A204.1 (cell line): ENCODE measurements around the gene RNF138.
"Not testable (repeated sequence)": the region's sequence is repeated elsewhere in the genome, so short reads cannot be mapped to it uniquely, and the experiment has no call there.

ENCODE experiments used
- FAIRE-seq: peaks from 2 replicates; lab custom pipeline; 2012; peaks lifted over from hg19 to GRCh38; lab: Jason Lieb, UNC

RNF138 gene, protein sequence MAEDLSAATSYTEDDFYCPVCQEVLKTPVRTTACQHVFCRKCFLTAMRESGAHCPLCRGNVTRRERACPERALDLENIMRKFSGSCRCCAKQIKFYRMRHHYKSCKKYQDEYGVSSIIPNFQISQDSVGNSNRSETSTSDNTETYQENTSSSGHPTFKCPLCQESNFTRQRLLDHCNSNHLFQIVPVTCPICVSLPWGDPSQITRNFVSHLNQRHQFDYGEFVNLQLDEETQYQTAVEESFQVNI

GRCh38 chr18:32091724-32092421 lies at the start of gene RNF138:
RNF138 (plus strand) TSS chr18:32091874; CDS start chr18:32092777, 903 bp downstream.
- FAIRE-seq: no peak

DNA sequence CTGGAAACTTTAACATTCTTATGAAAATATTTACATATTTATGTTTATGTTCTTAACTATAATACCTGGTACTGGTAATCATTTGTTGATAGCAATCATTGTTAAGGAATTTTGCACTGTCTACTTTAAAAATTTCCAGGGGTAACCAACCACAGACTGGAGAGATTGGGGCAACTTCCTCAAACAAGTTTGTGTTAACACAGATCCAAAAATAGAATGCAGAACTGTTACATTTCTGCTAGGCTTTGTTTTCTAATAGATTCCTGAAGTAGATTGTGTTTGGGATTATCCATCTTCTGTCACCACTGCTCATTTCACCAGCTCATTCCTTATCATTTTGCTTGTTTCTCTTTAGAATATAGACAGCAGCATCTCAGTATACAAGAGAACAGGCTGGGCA lies 49.3 kb upstream of the RNF138 start:
- no peak for FAIRE-seq

GRCh38 chr18:32048507-32049091 lies 43.1 kb upstream of the RNF138 start:
- FAIRE-seq: no peak

DNA sequence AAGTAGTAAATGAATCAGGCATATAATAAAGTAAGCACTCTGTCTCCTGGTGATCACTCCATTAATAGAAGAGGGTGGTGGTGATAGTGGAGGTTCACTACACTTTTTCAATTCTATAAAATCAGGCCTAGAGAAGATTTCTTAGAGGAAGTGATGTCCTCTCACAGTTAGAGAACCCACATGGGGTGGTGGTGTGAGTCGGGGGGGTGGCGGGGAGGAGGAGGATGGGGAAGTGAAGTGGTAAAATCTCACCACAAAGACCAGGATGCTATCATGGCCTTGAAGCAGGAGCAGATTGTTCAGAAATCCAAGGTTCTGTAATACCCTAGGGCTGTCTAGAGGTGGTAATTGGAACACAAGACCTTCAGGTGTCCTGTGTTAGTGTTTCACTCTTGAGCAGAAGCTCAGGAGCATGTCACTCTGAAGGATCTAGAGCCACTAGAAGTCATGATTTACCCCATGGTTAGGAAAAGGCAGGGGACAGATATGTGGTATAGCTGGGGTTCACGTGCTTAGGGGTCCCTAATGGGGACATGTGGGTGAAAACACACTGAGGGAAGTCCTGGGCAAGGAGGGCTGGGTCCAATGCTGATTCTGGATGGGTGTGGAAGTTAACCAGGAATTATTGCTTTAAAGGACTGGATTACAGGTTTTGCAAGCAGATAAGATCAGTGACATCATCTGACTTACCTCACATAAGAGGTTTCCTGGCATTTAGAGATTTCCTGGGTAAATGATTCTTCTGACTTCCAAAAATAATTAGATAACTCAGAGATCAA lies 42.1 kb upstream of the RNF138 start:
- FAIRE-seq: no peak

GRCh38 chr18:32056613-32057358 lies 34.9 kb upstream of the RNF138 start:
- FAIRE-seq: no peak

DNA sequence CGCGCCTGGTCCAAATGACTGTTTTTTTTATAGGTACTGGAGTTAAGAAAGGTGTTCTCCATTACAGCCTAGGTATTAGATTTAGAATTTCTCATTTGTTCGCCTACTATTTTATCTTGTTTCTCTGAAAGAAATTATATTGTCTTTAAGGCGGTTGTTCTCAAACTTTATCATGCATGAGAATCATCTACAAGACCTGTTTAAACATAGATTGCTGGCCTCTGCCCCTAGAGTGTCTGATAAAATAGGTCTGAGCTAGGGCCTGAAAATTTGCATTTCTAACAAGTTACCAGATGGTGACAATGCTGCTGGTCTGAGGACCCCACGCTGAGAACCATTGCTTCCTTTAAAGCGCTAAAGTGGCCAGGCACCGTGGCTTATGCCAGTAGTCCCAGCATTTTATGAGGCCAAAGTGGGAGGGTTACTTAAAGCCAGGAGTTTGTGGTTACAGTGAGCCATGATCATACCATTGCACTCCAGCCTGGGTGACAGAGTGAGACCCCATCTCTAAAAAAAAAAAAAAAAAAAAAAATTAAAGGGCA lies 34.0 kb upstream of the RNF138 start:
- no peak for FAIRE-seq

DNA sequence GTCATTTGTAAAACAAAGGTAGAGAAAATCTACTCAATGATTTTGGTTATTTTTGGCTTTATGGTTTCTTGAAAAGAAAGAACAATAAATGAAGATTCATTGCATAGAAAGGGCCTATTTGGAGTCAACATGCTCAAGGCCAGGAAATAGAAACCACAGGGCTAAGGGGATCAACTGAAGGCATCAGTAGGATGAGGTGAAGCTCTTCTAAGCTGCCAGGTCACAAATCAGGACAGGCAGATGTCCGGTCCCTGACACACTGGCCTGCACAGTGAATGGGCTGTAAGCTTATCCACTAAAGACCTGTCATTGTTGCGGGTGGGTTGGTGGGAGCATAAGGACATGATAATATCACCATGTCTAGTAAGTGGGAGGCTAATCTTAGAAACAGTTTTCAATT lies 31.6 kb upstream of the RNF138 start:
- no peak for FAIRE-seq

DNA sequence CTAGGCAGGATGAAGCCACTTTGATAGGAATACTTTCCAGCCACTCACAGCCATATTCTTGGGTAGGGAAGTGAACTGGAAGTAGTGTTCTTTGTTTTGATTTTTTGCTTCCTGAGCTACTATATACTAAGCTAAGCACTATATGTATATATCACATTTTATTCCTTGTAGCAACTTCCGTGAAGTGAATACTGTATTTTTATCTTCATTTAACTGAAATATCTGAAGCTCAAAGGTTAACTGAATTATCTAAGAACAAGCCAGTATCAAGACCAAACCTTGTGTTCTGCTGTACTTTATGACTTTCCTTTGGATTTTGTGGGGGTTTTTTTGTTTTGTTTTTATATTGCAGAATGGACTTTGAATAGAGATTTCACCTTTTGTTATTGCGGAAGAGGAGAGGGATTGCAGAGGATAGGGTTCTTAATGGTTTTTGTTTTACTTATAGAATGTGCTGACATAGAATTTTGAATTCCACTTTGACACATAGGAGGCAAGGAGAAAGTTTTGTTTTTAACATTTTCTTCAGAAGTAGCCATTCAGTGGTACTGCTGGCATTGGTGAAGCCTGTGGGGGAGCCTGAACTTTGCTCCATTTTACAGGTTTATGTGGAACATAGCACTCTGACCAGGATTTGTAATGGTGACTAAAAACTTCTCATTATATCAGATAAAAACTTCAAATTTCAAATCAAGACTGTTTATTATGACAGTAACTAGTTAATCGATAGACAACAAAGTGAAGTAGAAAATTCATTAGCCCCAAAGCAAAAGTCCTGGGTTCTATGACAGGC lies 24.1 kb upstream of the RNF138 start:
- no peak for FAIRE-seq

DNA sequence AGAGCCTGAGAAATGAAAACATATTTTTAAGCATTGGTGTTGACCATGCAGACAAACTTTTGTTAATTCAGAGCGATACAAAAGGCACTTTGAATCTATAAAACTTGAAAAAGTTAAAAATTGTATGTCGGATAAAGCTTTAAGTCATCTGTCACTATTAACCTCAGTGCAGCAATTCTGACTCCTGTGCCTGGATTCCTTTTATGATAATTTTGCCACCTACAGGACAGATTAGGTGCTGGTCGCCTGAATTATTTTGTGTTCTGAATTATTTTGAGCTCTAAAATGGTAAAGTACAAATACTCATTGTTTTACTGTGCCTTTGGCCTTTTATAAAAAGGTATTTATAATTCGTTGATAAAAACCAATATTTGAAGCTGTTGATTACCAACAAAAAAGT lies 19.4 kb upstream of the RNF138 start:
- no peak for FAIRE-seq

DNA sequence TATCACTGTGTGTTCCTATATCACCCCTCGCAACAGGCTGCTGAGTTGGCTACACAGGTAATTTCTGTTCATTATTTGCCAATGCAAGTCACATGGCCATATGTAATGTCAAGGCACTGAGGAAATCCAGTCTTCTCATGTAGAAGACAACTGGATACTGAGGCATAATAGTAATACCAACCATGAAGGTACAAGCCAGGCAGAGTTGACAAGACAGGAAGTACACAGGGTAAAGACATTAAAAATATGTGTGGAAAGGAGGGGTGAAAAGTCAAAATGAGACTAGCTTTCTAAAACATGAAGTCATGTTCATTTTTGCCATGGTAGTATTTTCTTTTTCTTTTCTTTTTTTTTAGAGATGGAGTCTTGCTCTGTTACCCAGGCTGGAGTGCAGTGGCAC lies 17.5 kb upstream of the RNF138 start:
- FAIRE-seq: no peak

DNA sequence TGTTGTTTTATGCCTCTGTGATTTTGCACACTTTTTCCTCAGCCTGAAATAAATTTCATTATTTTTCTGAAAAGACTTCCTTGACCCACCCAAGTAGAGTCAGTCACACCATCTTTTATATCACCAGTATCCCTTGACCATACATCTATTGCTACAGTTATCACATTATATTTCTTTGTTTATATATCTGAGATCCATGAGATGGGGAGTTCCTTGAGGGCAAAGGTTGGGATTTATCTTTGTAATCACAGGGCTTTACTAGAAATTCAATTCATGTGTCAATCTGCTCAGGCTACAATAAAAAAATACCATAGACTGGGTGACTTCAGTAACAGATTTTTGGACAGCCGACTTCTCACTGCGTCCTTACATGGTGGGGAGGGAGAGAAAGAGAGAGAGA lies 12.8 kb upstream of the RNF138 start:
- FAIRE-seq: no peak

DNA sequence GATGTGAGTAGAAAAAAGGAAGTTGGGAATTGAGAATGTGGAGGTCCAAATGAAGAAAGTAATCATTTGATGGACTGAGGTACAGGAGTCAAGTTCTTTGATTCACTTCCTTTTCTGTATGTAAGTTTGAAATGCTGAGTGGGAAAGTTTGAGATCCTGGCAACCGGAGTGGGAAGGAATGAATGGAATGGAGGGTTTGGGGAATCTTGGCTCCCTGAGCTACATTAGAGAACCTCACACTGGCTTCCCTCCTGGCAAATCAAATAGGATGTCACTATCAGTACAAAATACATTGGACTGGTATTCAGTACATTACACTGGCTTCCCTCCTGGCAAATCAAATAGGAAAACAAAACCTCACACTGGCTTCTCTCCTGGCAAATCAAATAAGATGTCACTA lies 9.8 kb upstream of the RNF138 start:
- no peak for FAIRE-seq

DNA sequence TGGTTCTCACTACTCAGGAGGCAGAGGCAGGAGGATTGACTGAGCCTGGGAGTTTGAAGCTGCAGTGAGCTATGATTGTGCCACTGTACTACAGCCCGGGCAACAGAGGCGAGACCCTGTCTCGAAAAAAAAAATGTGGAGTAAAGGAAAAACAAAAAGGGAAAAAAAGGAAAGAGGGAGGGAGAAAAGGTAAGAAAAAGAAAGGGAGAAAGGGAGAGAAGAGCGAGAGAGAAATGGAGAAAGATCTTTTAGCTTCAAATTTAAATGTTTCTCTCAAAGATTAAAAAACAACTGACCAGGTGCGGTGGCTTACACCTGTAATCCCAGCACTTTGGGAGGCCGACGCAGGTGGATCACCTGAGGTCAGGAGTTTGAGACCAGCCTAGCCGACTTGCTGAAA lies 7.9 kb upstream of the RNF138 start:
- FAIRE-seq: no peak

DNA sequence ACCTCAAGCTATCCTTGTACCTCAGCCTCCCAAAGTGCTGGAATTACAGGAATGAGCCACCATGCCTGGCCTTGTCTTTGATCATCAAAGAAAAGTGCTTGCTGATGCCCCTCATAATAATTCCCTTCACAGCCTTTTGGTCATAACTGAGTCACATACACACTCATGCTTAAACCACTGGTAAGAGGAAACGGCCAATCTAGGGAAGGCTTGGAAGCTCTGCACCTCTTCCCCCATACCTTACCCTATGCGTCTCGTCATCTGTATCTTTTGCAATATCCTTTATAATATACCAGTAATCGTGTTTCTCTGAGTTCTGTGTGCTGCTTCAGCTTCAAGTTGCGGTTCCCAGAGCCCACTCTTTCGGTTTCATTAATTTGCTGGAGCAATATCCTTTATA lies 4.8 kb upstream of the RNF138 start:
- no peak for FAIRE-seq

DNA sequence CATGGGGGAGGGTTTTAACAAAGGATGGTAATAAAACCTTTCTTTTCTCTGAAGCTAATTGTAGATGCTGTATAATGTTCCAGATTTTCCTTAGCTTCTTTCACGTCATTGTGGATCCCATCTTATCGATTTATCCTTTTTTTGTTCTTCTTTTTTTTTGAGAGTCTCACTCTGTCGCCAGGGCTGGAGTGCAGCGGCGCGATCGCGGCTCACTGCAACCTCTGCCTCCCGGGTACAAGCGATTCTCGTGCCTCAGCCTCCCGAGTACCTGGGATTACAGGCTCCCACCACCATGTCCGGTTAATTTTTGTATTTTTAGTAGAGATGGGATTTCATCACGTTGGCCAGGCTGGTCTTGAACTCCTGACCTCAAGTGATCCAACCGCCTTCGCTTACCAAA lies 843 bp upstream of the RNF138 start:
- not testable (repeated sequence) for FAIRE-seq

DNA sequence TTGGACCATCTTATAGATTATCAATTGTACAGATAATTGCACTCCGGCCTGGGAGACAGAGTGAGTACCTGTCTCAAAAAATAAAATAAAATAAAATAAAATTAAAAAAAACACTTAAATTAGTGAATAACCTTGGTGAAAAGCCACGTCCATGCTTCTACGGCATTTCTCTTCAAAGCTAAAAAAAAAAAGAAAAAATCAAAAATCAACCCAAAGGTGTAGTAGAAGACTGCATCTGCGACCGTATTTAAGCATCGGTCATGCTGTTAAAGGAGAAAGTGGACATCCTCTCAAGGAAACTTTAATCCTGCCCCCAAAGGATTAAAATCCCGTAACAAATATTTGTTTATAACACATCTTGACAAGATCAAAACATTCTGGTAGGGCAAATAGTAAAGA lies 350 bp upstream of the RNF138 start:
- FAIRE-seq: no peak

DNA sequence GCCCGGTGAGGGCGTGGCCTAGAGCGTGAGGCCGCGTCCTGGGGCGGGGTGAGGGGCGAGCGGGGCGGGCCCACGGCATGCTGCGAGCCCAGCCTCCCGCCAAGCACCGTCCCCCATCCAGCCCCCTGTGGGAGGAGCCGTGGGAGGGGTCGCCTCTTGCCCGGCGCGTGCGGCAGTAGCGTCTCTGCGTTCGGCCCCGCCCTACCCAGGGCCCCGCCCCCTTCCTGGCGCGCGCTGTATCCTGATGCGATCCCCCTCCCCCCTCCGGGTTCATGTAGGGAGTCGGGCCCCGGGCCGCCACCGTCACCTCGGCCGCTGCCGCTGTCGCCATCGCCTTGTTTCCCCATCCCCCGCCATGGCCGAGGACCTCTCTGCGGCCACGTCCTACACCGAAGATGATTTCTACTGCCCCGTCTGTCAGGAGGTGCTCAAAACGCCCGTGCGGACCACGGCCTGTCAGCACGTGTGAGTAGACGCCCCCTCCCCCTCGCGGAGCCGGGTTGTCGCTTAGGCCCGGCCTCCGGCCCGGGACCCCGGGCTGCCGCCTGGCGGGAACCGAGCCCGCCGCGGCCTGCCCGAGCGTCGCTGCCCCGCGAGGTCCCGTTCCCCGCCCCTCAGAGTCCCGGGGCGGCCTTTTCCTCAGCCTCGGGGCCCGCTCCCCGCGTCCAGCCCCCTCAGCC lies 888 bp downstream of the RNF138 start:
- no peak for FAIRE-seq

- no peak for FAIRE-seq
Observed at GRCh38 chr18:32093102-32093511, 1.4 kb downstream of the RNF138 start.

- FAIRE-seq: no peak
Observed at GRCh38 chr18:32093523-32093922, 1.8 kb downstream of the RNF138 start.

DNA sequence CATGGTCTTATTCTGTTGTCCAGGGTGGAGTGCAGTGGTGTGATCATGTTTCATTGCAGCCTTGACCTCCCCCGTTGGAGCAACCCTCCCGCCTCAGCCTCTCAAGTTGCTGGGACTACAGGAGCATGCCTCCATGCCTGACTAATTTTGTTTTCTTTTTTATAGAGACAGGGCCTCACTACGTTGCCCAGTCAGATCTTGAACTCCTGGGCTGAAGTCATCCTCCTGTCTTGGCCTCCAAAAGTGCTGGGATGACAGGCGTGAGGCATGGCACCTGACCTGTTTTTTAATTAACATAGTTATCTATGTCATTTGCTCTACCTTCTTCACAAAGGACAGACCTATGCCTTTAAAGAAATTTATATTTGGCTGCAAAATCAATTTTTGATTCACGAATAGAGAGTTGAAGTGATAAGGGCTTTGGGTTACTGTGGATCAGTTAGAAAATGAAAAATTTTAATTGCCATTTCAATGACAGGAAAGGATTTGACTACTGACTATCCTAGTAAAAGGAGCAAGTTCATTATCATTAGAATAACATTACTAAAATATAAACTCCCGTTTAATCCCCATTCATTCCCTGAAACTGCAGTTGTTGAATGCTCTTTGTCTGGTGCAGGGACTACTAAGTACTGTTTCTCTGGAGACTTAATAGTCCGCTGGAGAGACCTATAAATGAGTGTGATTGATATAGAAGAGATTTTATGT lies 3.7 kb downstream of the RNF138 start:
- no peak for FAIRE-seq
